ENCODE data around the gene ATG16L1.

Gene ATG16L1

DNA sequence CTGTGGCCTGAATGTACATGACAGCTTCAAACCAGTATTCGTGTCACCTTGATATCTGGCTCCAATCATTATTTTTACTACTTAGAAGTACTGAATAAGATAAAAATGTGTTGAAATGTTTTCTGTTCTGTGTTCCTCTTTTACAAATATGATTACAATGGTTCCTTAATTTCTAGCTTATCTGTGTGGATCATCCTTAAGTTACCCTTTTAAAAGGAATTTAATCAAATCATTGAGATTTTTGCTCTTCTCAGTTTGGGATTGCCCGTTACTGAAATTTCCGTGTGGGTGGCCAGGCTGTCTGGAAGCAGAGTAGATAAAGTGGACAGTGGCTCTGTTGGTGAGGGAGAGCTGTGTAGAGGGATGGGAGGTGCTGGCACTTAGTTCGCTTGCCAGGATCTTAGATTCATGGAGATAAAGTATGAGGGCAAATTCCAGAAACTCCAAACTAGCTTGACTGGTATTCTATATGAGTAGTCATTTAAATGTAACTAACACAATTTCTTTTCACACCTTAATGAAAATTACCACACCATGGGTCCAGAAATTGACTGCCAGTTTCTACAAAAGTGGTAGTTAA is 28.7 kb downstream of the ATG16L1 start:
- Histone ChIP-seq H3K9me3 (ENCODE audit: low read depth, low read length) (no peaks in the 10 kb centered on the region), H3K36me3 (ENCODE audit: insufficient read depth, low read length) (peaks cover 93% of the 10 kb centered on the region), H3K4me3 (no peak overlapping the region), H3K27ac (0 out of 2 replicates have a peak overlapping the region, but pooled peaks have one; percentile 29), H3K9ac (ENCODE audit: insufficient read length) (no peak overlapping the region)
- DNase-seq (ENCODE audit: low read depth, low spot score) = no peak
- TF ChIP-seq FOXP2 (optimal IDR thresholded peaks at IDR 0.05; ENCODE audit: control extremely low read depth, extremely low read length, insufficient read depth) (no peak), POLR2AphosphoS5 (IDR thresholded peaks at IDR 0.05; ENCODE audit: borderline replicate concordance, low read depth, low read length) (no peak), EZH2 (IDR thresholded peaks at IDR 0.05) (no peak)

DNA sequence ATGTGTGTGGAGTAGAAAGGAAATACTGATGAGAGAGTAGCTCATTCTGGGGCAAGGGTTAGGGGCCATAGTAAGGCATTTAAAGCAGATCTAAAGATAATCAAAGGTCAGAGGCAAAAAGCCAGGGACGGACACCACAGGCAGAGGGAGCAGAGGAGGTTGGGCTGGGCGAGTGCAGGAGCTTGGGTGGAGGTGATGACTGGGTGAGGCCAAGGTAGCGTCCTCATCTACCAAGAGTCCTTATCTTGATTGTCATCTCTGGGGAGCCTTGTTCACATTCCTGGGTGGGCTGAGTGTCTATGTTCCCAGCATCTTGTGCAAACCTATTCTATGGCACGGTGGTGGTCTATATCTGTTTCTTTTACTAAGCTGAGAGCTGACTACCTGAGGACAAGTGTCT is 30.1 kb downstream of the ATG16L1 start:
- no peak overlapping the region for H3K27ac ChIP-seq
- no peak overlapping the region for H3K9ac ChIP-seq (ENCODE audit: insufficient read length)
- no peak for DNase-seq (ENCODE audit: low read depth, low spot score)
- H3K9me3 ChIP-seq (ENCODE audit: low read depth, low read length) = no peaks in the 10 kb centered on the region
- H3K36me3 ChIP-seq (ENCODE audit: insufficient read depth, low read length) = peaks cover 92% of the 10 kb centered on the region
- TF ChIP-seq FOXP2 (optimal IDR thresholded peaks at IDR 0.05; ENCODE audit: control extremely low read depth, extremely low read length, insufficient read depth) (no peak), EZH2 (IDR thresholded peaks at IDR 0.05) (no peak)
- no peak overlapping the region for H3K4me3 ChIP-seq

DNA sequence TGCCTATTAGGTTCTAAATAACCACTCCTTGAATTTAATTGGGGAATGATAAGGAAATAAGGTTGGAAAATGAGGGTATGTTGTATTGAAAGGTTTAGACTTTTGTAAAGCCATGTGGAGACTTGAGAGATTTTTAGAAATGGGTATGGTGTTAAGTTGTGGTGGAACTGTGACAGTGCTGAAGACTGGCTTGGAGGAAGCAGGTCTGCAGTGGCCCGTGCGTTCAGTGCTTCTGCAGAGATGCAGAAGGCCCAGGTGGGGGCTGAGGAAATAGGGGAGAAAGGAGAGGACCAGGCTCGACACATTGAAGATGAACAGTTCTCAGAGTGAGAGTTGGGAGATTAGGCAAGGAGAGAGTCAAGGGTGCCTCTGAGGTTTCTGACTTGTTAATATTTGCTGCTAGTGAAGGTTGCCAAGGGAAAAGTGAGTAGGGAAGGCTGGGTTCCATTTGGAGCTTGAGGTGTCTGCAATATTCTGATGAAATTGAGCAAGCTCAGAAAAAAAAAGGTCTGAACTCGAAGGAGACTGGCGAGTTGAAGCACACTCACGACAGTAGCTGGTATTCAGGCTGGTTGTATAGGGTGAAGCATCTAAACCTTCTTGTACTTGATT is 30.6 kb downstream of the ATG16L1 start:
- no peaks in the 10 kb centered on the region for H3K9me3 ChIP-seq (ENCODE audit: low read depth, low read length)
- no peak for DNase-seq (ENCODE audit: low read depth, low spot score)
- no peak overlapping the region for H3K4me3 ChIP-seq
- no peak for TF ChIP-seq POLR2AphosphoS5 (IDR thresholded peaks at IDR 0.05; ENCODE audit: borderline replicate concordance, low read depth, low read length)
- no peak for TF ChIP-seq EZH2 (IDR thresholded peaks at IDR 0.05)
- no peak for TF ChIP-seq FOXP2 (optimal IDR thresholded peaks at IDR 0.05; ENCODE audit: control extremely low read depth, extremely low read length, insufficient read depth)
- peaks cover 92% of the 10 kb centered on the region for H3K36me3 ChIP-seq (ENCODE audit: insufficient read depth, low read length)
- H3K9ac ChIP-seq (ENCODE audit: insufficient read length) = no peak overlapping the region
- H3K27ac ChIP-seq = no peak overlapping the region

DNA sequence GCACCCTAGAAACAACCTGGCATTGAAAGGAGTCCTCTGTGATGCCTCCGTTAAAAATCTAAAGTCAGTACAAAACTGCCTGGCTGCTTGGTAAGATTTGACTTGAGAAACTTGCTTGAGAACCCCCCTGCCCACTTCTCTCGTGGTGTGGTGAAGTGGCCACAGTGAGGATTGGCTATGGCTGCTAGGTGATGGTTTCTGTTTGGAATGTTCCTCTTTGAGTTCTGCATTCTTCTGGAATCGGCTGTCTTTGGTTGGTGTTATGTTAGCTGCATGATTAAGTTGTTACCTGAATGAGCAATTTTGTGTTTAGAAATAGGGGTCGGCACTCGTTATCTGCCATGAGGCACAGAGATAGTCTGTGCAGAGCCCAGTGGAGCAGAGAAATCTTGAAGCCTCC is 34.4 kb downstream of the ATG16L1 start:
- peaks cover 88% of the 10 kb centered on the region for H3K36me3 ChIP-seq (ENCODE audit: insufficient read depth, low read length)
- TF ChIP-seq FOXP2 (optimal IDR thresholded peaks at IDR 0.05; ENCODE audit: control extremely low read depth, extremely low read length, insufficient read depth) (no peak), POLR2AphosphoS5 (IDR thresholded peaks at IDR 0.05; ENCODE audit: borderline replicate concordance, low read depth, low read length) (no peak), EZH2 (IDR thresholded peaks at IDR 0.05) (no peak)
- DNase-seq (ENCODE audit: low read depth, low spot score) = no peak
- no peak overlapping the region for H3K27ac ChIP-seq
- H3K4me3 ChIP-seq = no peak overlapping the region
- no peaks in the 10 kb centered on the region for H3K9me3 ChIP-seq (ENCODE audit: low read depth, low read length)
- no peak overlapping the region for H3K9ac ChIP-seq (ENCODE audit: insufficient read length)

DNA sequence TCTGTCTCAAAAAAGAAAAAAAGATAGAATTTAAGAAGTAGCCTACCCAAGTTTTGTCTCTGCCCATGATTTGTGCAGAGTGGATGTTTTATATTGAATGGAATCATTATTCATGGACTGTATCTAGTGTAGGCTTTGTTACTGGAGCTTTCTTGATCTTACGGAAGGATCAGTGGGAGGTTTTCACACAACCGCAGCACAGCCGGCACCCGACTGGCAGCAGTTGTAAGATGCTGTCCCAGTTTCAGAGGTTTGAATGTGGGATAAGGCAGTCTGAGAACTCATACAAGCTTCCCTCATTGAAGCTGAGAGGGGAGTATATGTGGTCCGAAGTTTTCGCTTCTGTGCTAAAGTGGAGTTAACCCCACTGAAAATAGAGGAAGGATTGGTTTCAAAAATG is 36.4 kb downstream of the ATG16L1 start:
- TF ChIP-seq EZH2 (IDR thresholded peaks at IDR 0.05) = no peak
- TF ChIP-seq FOXP2 (optimal IDR thresholded peaks at IDR 0.05; ENCODE audit: control extremely low read depth, extremely low read length, insufficient read depth) = no peak
- TF ChIP-seq POLR2AphosphoS5 (IDR thresholded peaks at IDR 0.05; ENCODE audit: borderline replicate concordance, low read depth, low read length) = no peak
- DNase-seq (ENCODE audit: low read depth, low spot score) = no peak
- Histone ChIP-seq H3K27ac (no peak overlapping the region), H3K9ac (ENCODE audit: insufficient read length) (no peak overlapping the region), H3K36me3 (ENCODE audit: insufficient read depth, low read length) (peaks cover 88% of the 10 kb centered on the region), H3K9me3 (ENCODE audit: low read depth, low read length) (no peaks in the 10 kb centered on the region), H3K4me3 (no peak overlapping the region)

DNA sequence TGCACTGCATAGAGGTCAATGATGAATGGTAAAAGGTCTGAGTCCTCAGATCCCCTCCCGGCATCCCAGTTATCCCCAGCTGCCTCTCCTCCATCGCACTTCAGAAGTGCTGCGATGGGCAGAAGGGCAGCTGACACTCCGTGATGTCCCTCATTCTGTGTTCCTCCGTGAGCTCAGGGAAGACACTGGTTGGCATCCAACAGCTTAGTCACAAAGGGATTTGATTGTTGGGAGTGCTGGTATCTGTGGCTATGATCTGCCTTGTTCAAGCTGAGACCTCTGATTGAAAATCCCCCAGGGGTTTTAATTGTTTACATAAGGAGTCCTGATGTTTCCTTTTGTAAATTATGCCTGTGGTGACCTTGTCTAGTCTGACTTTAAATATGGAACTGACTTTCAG is 37.2 kb downstream of the ATG16L1 start:
- Histone ChIP-seq H3K4me3 (no peak overlapping the region), H3K36me3 (ENCODE audit: insufficient read depth, low read length) (peaks cover 89% of the 10 kb centered on the region), H3K9me3 (ENCODE audit: low read depth, low read length) (no peaks in the 10 kb centered on the region), H3K9ac (ENCODE audit: insufficient read length) (no peak overlapping the region), H3K27ac (no peak overlapping the region)
- TF ChIP-seq EZH2 (IDR thresholded peaks at IDR 0.05) (no peak), FOXP2 (optimal IDR thresholded peaks at IDR 0.05; ENCODE audit: control extremely low read depth, extremely low read length, insufficient read depth) (no peak), POLR2AphosphoS5 (IDR thresholded peaks at IDR 0.05; ENCODE audit: borderline replicate concordance, low read depth, low read length) (no peak)
- DNase-seq (ENCODE audit: low read depth, low spot score) = no peak

DNA sequence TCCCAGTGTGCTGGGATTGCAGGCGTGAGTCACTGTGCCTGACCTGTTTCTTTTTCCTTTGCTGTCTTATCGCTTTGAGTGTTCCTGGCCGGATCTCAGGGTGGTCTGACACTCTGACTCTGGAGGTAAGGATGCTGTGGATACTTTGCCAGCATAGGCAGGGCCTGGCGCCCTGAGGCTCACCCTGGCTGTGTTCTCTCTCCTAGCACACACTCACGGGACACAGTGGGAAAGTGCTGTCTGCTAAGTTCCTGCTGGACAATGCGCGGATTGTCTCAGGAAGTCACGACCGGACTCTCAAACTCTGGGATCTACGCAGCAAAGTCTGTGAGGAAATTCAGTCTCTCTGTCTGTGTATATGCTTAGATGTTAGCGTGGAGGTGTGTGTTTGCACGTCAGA is 38.2 kb downstream of the ATG16L1 start:
- H3K9me3 ChIP-seq (ENCODE audit: low read depth, low read length) = no peaks in the 10 kb centered on the region
- no peak overlapping the region for H3K4me3 ChIP-seq
- no peak overlapping the region for H3K27ac ChIP-seq
- DNase-seq (ENCODE audit: low read depth, low spot score) = no peak
- peaks cover 94% of the 10 kb centered on the region for H3K36me3 ChIP-seq (ENCODE audit: insufficient read depth, low read length)
- H3K9ac ChIP-seq (ENCODE audit: insufficient read length) = no peak overlapping the region
- no peak for TF ChIP-seq POLR2AphosphoS5 (IDR thresholded peaks at IDR 0.05; ENCODE audit: borderline replicate concordance, low read depth, low read length)
- no peak for TF ChIP-seq FOXP2 (optimal IDR thresholded peaks at IDR 0.05; ENCODE audit: control extremely low read depth, extremely low read length, insufficient read depth)
- TF ChIP-seq EZH2 (IDR thresholded peaks at IDR 0.05) = no peak

DNA sequence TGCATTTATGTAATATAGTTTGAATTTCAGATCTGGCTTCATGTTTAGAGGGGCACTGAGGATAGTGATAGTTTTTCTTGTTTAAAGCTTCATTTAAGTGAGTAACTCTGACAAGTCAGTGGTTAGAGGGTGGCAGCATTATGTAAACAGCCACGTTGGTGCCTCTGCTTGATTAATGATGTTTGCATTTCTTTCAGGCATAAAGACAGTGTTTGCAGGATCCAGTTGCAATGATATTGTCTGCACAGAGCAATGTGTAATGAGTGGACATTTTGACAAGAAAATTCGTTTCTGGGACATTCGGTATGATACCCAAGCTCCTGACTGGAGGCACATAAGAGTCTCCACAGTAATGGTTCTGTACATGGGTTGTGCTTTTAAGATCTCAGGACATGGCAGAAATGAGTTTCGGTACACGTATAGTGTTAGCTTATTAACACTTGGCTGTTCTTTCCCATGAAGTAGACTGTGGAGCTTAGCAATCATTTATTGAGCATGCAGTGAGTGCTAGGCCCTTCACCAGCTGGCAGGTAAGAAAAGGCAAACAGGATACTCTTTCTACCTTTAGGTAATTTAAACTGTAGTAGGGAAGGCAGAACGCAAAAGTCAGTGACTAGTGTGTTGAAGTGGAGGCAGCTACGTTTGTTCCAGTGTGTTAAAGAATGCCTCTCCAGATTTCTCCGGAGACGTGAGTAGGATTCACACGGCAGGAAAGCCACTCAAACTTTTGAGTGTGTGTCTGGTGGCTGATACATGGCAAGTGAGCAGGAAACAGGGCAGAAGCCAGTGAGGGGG is 38.8 kb downstream of the ATG16L1 start:
- Histone ChIP-seq H3K4me3 (no peak overlapping the region), H3K36me3 (ENCODE audit: insufficient read depth, low read length) (peaks cover 94% of the 10 kb centered on the region), H3K9me3 (ENCODE audit: low read depth, low read length) (no peaks in the 10 kb centered on the region), H3K27ac (no peak overlapping the region), H3K9ac (ENCODE audit: insufficient read length) (no peak overlapping the region)
- DNase-seq (ENCODE audit: low read depth, low spot score) = no peak
- TF ChIP-seq POLR2AphosphoS5 (IDR thresholded peaks at IDR 0.05; ENCODE audit: borderline replicate concordance, low read depth, low read length) = no peak

All from SK-N-MC (cell line).